MM.1S (cell line): ENCODE measurements around the gene CLEC9A.

Experiments used
- DNase-seq: peaks from one replicate; pipeline ENCODE4 v3.0.0-alpha.2; 2015
- H2AFZ ChIP-seq: fragments of 300-600 bp; sonication (generic); 2 replicates; pipeline ENCODE4 v1.6.0; 2016; ENCODE audit warnings: antibody characterized with exemption, low read length
- H3F3A ChIP-seq: fragments of 300-600 bp; sonication (generic); 2 replicates; pipeline ENCODE4 v1.6.1; 2016; ENCODE audit warnings: mild to moderate bottlenecking, antibody characterized with exemption, low read length, moderate library complexity, mixed read lengths; ENCODE audit not compliant: insufficient read depth
- H3K27ac ChIP-seq: fragments of 300-600 bp; sonication (generic); 2 replicates; pipeline ENCODE4 v1.5.1; 2016; ENCODE audit warnings: mild to moderate bottlenecking, low read length
- H3K27me3 ChIP-seq: fragments of 300-600 bp; sonication (generic); replicated peaks from 2 replicates; pipeline ENCODE4 v1.6.0; 2016; ENCODE audit warnings: low read length; ENCODE audit not compliant: insufficient read depth
- H3K36me3 ChIP-seq: fragments of 300-600 bp; sonication (generic); replicated peaks from 2 replicates; pipeline ENCODE4 v1.6.1; 2016; ENCODE audit warnings: mild to moderate bottlenecking, low read length, mixed read lengths; ENCODE audit not compliant: insufficient read depth
- H3K4me1 ChIP-seq: fragments of 300-600 bp; sonication (generic); 2 replicates; pipeline ENCODE4 v1.6.1; 2016; ENCODE audit warnings: low read length, mixed read lengths
- H3K4me2 ChIP-seq: fragments of 300-600 bp; sonication (generic); 2 replicates; pipeline ENCODE4 v1.6.0; 2016; ENCODE audit warnings: low read depth, low read length
- H3K4me3 ChIP-seq: fragments of 300-600 bp; sonication (generic); 2 replicates; pipeline ENCODE4 v1.5.1; 2016; ENCODE audit warnings: low read length, mixed read lengths
- H3K79me2 ChIP-seq: fragments of 300-600 bp; sonication (generic); 2 replicates; pipeline ENCODE4 v1.6.1; 2016; ENCODE audit warnings: mixed run types, low read length, mixed read lengths
- H3K9ac ChIP-seq: fragments of 300-600 bp; sonication (generic); 2 replicates; pipeline ENCODE4 v1.6.1; 2016; ENCODE audit warnings: low read length, mixed read lengths
- H3K9me2 ChIP-seq: fragments of 300-600 bp; sonication (generic); replicated peaks from 2 replicates; pipeline ENCODE4 v1.6.1; 2016; ENCODE audit warnings: mild to moderate bottlenecking, low read length, mixed read lengths; ENCODE audit not compliant: insufficient read depth
- H3K9me3 ChIP-seq: fragments of 300-600 bp; sonication (generic); replicated peaks from 2 replicates; pipeline ENCODE4 v1.6.1; 2016; ENCODE audit warnings: mild to moderate bottlenecking, low read length, mixed read lengths; ENCODE audit not compliant: insufficient read depth
- H4K20me1 ChIP-seq: fragments of 300-600 bp; sonication (generic); 2 replicates; pipeline ENCODE4 v1.6.1; 2016; ENCODE audit warnings: mild to moderate bottlenecking, low read length, moderate library complexity, mixed read lengths; ENCODE audit not compliant: insufficient read depth
- CTCF ChIP-seq: fragments of 300-600 bp; sonication (generic); IDR thresholded peaks from 2 replicates; pipeline ENCODE4 v1.5.1; 2016; ENCODE audit warnings: antibody characterized with exemption, low read length, mixed read lengths
- EZH2 ChIP-seq: fragments of 300-600 bp; sonication (generic); optimal IDR thresholded peaks from 2 replicates; pipeline ENCODE3; 2017; ENCODE audit warnings: low read depth, mild to moderate bottlenecking, antibody characterized with exemption, low read length, mixed read lengths
- EZH2phosphoT487 ChIP-seq: fragments of 300-600 bp; sonication (generic); IDR thresholded peaks from 2 replicates; pipeline ENCODE4 v1.6.1; 2018; ENCODE audit warnings: antibody characterized with exemption, low read length

CLEC9A gene

GRCh38 chr12:10033783-10034545, 3.5 kb downstream of the CLEC9A start:
- Histone ChIP-seq H3K79me2 (no peaks in the 10 kb centered on the region), H2AFZ (0 out of 2 replicates have a peak overlapping the region, but pooled peaks have one; percentile 12), H3K9ac (no peak overlapping the region), H3K4me1 (peaks cover 11% of the 10 kb centered on the region), H3K4me3 (no peak overlapping the region), H3K4me2 (no peak overlapping the region), H3K27ac (no peak overlapping the region), H3K36me3 (no peaks in the 10 kb centered on the region), H3F3A (no peaks in the 10 kb centered on the region), H4K20me1 (no peaks in the 10 kb centered on the region), H3K9me3 (no peaks in the 10 kb centered on the region), H3K9me2 (no peaks in the 10 kb centered on the region), H3K27me3 (no peaks in the 10 kb centered on the region)
- peak; percentile 59 for TF ChIP-seq CTCF
- TF ChIP-seq EZH2phosphoT487: no peak
- peak; percentile 51 for DNase-seq

- no peaks in the 10 kb centered on the region for H3K9me3 ChIP-seq
- no peaks in the 10 kb centered on the region for H3K79me2 ChIP-seq
- no peaks in the 10 kb centered on the region for H3K36me3 ChIP-seq
- H3K4me2 ChIP-seq: peak overlapping the region; percentile 52
- peak overlapping the region; percentile 52 for H3K9ac ChIP-seq
- no peaks in the 10 kb centered on the region for H4K20me1 ChIP-seq
- peak; percentile 95 for DNase-seq
- TF ChIP-seq CTCF: no peak
- TF ChIP-seq EZH2phosphoT487: no peak
- no peak for TF ChIP-seq EZH2
- 0 out of 2 replicates have a peak overlapping the region, but pooled peaks have one; percentile 4 for H2AFZ ChIP-seq
- H3K27ac ChIP-seq: peak overlapping the region; percentile 95
- peaks cover 13% of the 10 kb centered on the region; the same call in 1 of the 2 replicates for H3F3A ChIP-seq
- no peaks in the 10 kb centered on the region for H3K27me3 ChIP-seq
- 0 out of 2 replicates have a peak overlapping the region, but pooled peaks have one; percentile 9 for H3K4me3 ChIP-seq
- H3K4me1 ChIP-seq: peaks cover 42% of the 10 kb centered on the region
- no peaks in the 10 kb centered on the region for H3K9me2 ChIP-seq
Measured at GRCh38 chr12:10042167-10042566, 11.7 kb downstream of the CLEC9A start.

DNA sequence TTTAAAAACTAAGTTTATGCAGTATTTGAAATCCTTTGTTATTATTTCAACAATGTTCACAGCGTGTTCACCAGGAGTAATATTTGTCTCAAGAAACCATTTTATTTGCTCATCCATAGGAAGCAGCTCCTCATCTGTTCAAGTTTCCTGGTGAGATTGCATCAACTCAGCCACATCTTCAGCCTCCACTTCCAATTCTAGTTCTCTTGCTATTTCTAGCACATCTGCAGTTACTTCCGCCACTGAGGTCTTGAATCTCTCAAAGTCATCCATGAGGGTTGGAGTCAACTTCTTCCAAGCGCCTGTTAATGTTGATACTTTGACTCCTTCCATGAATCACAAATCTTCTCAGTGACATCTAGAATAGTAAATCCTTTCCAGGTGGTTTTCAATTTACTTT, 18.0 kb downstream of the CLEC9A start:
- Histone ChIP-seq H3K9me2 (no peaks in the 10 kb centered on the region), H3K4me3 (no peak overlapping the region), H3K4me2 (no peak overlapping the region), H3K9me3 (no peaks in the 10 kb centered on the region), H3K79me2 (no peaks in the 10 kb centered on the region), H3K4me1 (peaks cover 41% of the 10 kb centered on the region), H3K36me3 (no peaks in the 10 kb centered on the region), H3K27ac (no peak overlapping the region), H2AFZ (no peak overlapping the region), H3F3A (peaks cover 16% of the 10 kb centered on the region), H3K9ac (no peak overlapping the region), H4K20me1 (no peaks in the 10 kb centered on the region), H3K27me3 (no peaks in the 10 kb centered on the region)
- DNase-seq: no peak
- TF ChIP-seq EZH2 (no peak), CTCF (no peak), EZH2phosphoT487 (no peak)
